Endothelial cell (in vitro differentiated cells): ENCODE measurements around the gene HAT1. TPM values are rescaled to one million over a fixed set of nuclear protein-coding genes. Genes with fewer than 3 reads are reported as not detected.

Source experiments
- DNase-seq: peaks from one replicate; pipeline ENCODE4 v3.0.0; 2021; ENCODE audit warnings: low spot score
- H3K27ac Mint-ChIP-seq: one replicate; pipeline ENCODE4 v1.8.0; 2021; ENCODE audit warnings: mixed read lengths, inconsistent platforms; ENCODE audit not compliant: unreplicated experiment
- H3K27me3 Mint-ChIP-seq: one replicate; pipeline ENCODE4 v1.8.0; 2021; ENCODE audit warnings: mild to moderate bottlenecking, moderate library complexity, mixed read lengths, inconsistent platforms; ENCODE audit not compliant: unreplicated experiment
- H3K36me3 Mint-ChIP-seq: one replicate; pipeline ENCODE4 v1.8.0; 2021; ENCODE audit warnings: mild to moderate bottlenecking, low read depth, mixed read lengths, inconsistent platforms; ENCODE audit not compliant: unreplicated experiment
- H3K4me1 Mint-ChIP-seq: one replicate; pipeline ENCODE4 v1.8.0; 2021; ENCODE audit warnings: mild to moderate bottlenecking, mixed read lengths, inconsistent platforms; ENCODE audit not compliant: unreplicated experiment
- H3K4me3 Mint-ChIP-seq: one replicate; pipeline ENCODE4 v1.8.0; 2021; ENCODE audit warnings: mild to moderate bottlenecking, mixed read lengths, inconsistent platforms; ENCODE audit not compliant: unreplicated experiment
- H3K9me3 Mint-ChIP-seq: one replicate; pipeline ENCODE4 v1.8.0; 2021; ENCODE audit warnings: mixed read lengths, inconsistent platforms; ENCODE audit not compliant: unreplicated experiment
- CTCF ChIP-seq: fragments of 200-600 bp; sonication (generic); IDR thresholded peaks from one replicate; pipeline ENCODE4 v1.5.0; 2021; ENCODE audit warnings: antibody characterized with exemption; ENCODE audit not compliant: unreplicated experiment
- total RNA-seq: library from RNA; stranded (reverse); fragmentation: NEBNext Ultra II Directional; extraction: Animal tissue kit (Norgen Biotek cat#: 25700); gene quantifications from one replicate; pipeline ENCODE4 v1.2.1, GENCODE V29; 2021; ENCODE audit not compliant: unreplicated experiment

The HAT1 gene
- total RNA-seq, 1 donor from 2014 or later: 22.8 TPM

DNA sequence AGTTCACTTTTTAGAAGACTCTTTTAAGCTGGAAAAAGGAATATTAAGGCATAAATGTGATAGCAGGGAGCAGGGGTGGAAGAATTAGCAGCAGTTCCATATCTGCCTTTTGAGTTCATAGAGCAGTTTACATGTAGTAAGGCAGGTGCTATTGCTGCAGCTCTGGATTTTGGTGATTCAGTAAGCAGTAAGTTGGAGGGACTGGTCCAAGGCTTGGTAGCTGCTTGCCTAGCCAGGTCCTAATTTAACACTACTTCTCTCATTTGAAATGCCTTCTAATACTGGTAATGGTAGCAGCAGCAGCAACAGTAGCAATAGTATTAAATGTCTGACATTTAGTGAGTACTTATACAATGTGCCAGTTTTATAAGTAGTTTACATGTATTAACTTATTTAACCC, 30.0 kb downstream of the HAT1 start:
- Mint-ChIP-seq H3K4me1 (peaks cover 6% of the 10 kb centered on the region), H3K27ac (no peak overlapping the region), H3K36me3 (peaks cover 8% of the 10 kb centered on the region), H3K4me3 (no peak overlapping the region), H3K27me3 (no peaks in the 10 kb centered on the region), H3K9me3 (no peaks in the 10 kb centered on the region)
- DNase-seq: no peak
- TF ChIP-seq CTCF: no peak

GRCh38 chr2:171952748-171953147, 30.5 kb downstream of the HAT1 start:
- H3K9me3 Mint-ChIP-seq: no peaks in the 10 kb centered on the region
- DNase-seq: no peak
- no peak overlapping the region for H3K27ac Mint-ChIP-seq
- no peak for TF ChIP-seq CTCF
- H3K4me3 Mint-ChIP-seq: no peak overlapping the region
- peaks cover 6% of the 10 kb centered on the region for H3K4me1 Mint-ChIP-seq
- H3K27me3 Mint-ChIP-seq: no peaks in the 10 kb centered on the region
- peaks cover 8% of the 10 kb centered on the region for H3K36me3 Mint-ChIP-seq

GRCh38 chr2:171956135-171956825, 34.0 kb downstream of the HAT1 start:
- DNase-seq: no peak
- H3K27me3 Mint-ChIP-seq: no peaks in the 10 kb centered on the region

DNA sequence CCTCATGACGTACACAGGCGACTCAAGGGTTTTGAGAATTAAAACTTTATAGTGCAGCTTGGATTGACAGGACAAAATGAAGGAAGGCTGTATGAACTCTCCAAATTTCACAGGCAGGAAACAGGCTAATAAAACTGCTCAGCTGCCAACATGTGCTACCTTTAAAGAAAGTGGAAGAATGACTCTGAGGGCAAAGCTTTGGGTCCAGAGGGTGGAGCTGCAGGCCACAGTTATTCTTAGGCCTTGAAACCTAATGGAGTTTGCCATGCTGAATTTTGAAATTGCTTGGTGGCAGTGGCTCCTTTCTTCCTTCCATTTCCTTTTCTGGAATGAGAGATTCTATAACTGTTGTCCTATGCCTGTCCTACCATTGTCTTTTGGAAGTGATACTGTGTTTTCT, 34.8 kb downstream of the HAT1 start:
- no peaks in the 10 kb centered on the region for H3K27me3 Mint-ChIP-seq
- H3K36me3 Mint-ChIP-seq: peaks cover 8% of the 10 kb centered on the region
- no peak overlapping the region for H3K4me3 Mint-ChIP-seq
- no peak overlapping the region for H3K27ac Mint-ChIP-seq
- no peak for TF ChIP-seq CTCF
- DNase-seq: no peak
- peaks cover 6% of the 10 kb centered on the region for H3K4me1 Mint-ChIP-seq
- H3K9me3 Mint-ChIP-seq: no peaks in the 10 kb centered on the region

More at GRCh38 chr2:171956135-171956825, 34.0 kb downstream of the HAT1 start:
- Mint-ChIP-seq H3K9me3 (no peaks in the 10 kb centered on the region), H3K27ac (peak overlapping the region; percentile 0), H3K4me3 (peak overlapping the region; percentile 3), H3K36me3 (peaks cover 8% of the 10 kb centered on the region), H3K4me1 (peaks cover 6% of the 10 kb centered on the region)
- TF ChIP-seq CTCF: no peak

GRCh38 chr2:171958475-171958874, 36.2 kb downstream of the HAT1 start:
- Mint-ChIP-seq H3K4me1 (peaks cover 6% of the 10 kb centered on the region), H3K27me3 (no peaks in the 10 kb centered on the region), H3K36me3 (peaks cover 8% of the 10 kb centered on the region), H3K4me3 (no peak overlapping the region), H3K27ac (no peak overlapping the region), H3K9me3 (no peaks in the 10 kb centered on the region)
- TF ChIP-seq CTCF: no peak
- no peak for DNase-seq
